Measurements from ENCODE around the gene TRIM38.
A peak's percentile ranks its signal among the peaks of the same experiment; 100 is the strongest.

DNA sequence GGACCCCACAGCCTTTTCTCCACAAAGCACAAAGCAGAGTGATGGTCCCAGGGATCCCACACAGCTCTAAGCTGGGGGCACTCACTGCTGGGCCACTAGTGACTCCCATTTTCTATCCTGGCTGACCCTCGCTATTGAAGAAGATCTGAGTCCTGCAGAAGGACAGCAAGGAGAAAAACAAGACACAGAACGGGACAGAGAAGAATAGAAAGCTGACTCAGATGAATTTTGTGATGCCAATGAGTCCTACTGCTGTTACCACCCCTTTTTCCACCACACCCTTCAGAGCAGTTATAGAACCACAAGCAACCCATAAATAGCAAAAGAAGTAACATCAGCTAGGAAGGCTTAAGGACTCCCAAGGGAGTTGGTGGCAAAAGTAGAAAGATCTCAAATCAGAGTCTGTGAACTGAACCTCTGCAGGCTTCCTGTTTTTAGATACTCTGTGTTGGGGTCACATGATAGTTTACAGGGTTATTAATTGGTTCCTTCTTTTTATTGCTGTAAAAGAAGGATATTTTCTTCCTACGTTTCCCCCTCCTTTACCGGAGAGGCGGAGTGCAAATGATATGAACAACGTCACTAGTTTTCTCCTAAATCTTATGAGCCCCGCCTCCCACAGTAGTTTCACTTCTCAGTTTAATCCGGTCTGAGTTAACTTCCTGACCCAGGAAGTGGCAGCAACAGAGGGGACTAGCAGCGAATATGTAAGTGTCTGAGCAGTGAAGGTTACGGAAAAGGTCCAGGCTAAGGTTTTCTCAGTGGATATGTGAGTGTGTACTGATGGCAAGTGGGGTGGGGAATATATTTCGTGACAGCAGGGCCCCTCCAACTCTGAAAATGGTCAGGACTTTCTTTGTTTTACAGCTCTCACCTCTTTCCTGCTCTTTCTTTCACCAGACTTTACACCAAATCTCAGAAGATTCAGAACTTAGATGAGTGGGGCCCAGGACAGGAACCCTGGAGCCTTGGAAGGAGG, at the start of gene TRIM38:
- TF ChIP-seq POLR2A (IDR thresholded peaks at IDR 0.05): peak; percentile 81 to 85
- TF ChIP-seq, protein P1, sequence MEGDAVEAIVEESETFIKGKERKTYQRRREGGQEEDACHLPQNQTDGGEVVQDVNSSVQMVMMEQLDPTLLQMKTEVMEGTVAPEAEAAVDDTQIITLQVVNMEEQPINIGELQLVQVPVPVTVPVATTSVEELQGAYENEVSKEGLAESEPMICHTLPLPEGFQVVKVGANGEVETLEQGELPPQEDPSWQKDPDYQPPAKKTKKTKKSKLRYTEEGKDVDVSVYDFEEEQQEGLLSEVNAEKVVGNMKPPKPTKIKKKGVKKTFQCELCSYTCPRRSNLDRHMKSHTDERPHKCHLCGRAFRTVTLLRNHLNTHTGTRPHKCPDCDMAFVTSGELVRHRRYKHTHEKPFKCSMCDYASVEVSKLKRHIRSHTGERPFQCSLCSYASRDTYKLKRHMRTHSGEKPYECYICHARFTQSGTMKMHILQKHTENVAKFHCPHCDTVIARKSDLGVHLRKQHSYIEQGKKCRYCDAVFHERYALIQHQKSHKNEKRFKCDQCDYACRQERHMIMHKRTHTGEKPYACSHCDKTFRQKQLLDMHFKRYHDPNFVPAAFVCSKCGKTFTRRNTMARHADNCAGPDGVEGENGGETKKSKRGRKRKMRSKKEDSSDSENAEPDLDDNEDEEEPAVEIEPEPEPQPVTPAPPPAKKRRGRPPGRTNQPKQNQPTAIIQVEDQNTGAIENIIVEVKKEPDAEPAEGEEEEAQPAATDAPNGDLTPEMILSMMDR (IDR thresholded peaks at IDR 0.05 in 4 of 5, conservative IDR thresholded peaks at IDR 0.05 in 1 of 5): no peak
